ENCODE results near the gene ZNF778.

DNA sequence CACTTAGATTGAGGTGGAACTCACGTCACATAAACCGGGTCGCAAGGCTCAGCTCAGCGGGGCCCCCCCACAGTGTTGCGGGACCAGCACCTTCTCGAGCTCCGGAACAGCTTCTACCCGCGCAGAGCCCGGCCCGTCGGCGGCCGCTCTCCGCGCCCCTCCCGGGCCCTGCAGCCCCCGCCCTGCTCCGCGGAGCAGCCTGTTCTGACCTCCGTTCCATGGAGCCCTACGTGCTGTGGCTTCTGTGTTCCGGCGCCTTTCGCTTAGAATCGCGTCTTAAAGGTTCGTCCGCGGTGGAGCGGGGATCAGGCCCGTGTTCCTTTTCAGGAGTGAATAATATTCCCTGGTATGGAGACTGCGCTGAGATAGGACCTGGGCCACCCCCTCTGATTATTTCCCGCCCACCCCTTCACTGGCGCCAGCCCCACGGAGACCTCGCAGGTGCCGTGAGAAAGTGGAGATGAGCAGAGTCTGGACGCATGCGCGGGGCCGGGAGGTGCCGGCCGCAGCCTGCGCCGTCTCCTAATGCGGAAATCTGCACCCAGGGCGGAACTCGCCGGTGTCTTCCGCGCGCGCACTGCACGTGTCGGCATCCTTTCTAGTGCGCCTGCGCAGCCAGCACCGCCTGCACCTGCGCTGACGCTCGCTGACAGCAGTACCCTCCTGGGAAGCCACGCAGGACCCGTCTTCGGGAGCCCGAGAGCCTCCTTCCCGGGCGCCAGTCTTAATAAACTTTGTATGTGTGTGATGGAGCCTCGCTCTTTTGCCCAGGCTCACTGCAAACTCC, 30.9 kb downstream of the ZNF778 start:
- TF ChIP-seq CTCF (IDR thresholded peaks at IDR 0.05) (no peak), POLR2A (IDR thresholded peaks at IDR 0.05) (no peak)

Measured in uterus (tissue), 2 donors.